CD4-positive, alpha-beta T cell (primary cell): ENCODE results near the gene LMNB1. TPM values are rescaled to one million over a fixed set of nuclear protein-coding genes. Genes with fewer than 3 reads are reported as not detected.

Experiments
- ATAC-seq: fragments of 200-7000 bp; cut with Tn5 transposase; one replicate; pipeline ENCODE4 v1.10.0; 2022; ENCODE audit warnings: mild to moderate bottlenecking; ENCODE audit not compliant: poor library complexity
- CTCF ChIA-PET: fragments of 350-600 bp; sonication (Branson Sonifier 250); formaldehyde crosslinking; loops from one replicate; lab custom pipeline; 2021; ENCODE audit warnings: antibody characterized with exemption, inconsistent platforms; lab: Charles Lee
- POLR2A ChIA-PET: fragments of 350-600 bp; sonication (Branson Sonifier 250); formaldehyde crosslinking; loops from one replicate; lab custom pipeline; 2021; ENCODE audit warnings: antibody characterized with exemption, inconsistent platforms; lab: Charles Lee
- DNase-seq, 14 experiments: peaks; one replicate each; pipeline ENCODE4 v3.0.0-alpha.2; 2013 to 2020; ENCODE audit warnings: mixed read lengths in 2 of 14
- H3K27ac ChIP-seq, 2 donors: one replicate each; pipeline versions ENCODE4 v1.5.1 to v1.7.0; 2013; ENCODE audit warnings: low read length in 2 of 2, low read depth in 1 of 2, mild to moderate bottlenecking in 1 of 2
- H3K27me3 ChIP-seq, 2 experiments: 1 replicate in 1 of 2; 2 replicates in 1 of 2; pipeline versions ENCODE4 v1.6.1 to v1.7.0; 2013; ENCODE audit warnings: low read length in 2 of 2, control low read depth in 1 of 2, mild to moderate bottlenecking in 1 of 2, moderate library complexity in 1 of 2; ENCODE audit not compliant: insufficient read depth in 2 of 2, control insufficient read depth in 1 of 2
- H3K36me3 ChIP-seq: one replicate; pipeline ENCODE4 v1.6.1; 2013; ENCODE audit warnings: low read length, control low read depth; ENCODE audit not compliant: insufficient read depth
- H3K4me1 ChIP-seq: one replicate; pipeline ENCODE4 v1.6.1; 2013; ENCODE audit warnings: low read length, control low read depth; ENCODE audit not compliant: insufficient read depth
- H3K4me3 ChIP-seq: one replicate; pipeline ENCODE4 v1.5.1; 2013; ENCODE audit warnings: mild to moderate bottlenecking, low read length, moderate library complexity
- H3K9me3 ChIP-seq, 2 experiments: 1 replicate in 1 of 2; 2 replicates in 1 of 2; pipeline versions ENCODE4 v1.6.1 to v1.7.0; 2013; ENCODE audit warnings: low read length in 2 of 2, mild to moderate bottlenecking in 2 of 2, control low read depth in 1 of 2, moderate library complexity in 1 of 2; ENCODE audit not compliant: control insufficient read depth in 1 of 2, insufficient read depth in 1 of 2
- H3K27ac Mint-ChIP-seq: one replicate; pipeline ENCODE4 v1.8.0; 2020; ENCODE audit warnings: mixed read lengths
- H3K27me3 Mint-ChIP-seq: one replicate; pipeline ENCODE4 v1.8.0; 2021; ENCODE audit warnings: mixed read lengths
- H3K36me3 Mint-ChIP-seq: one replicate; pipeline ENCODE4 v1.8.0; 2021; ENCODE audit warnings: low read depth, mixed read lengths
- H3K4me1 Mint-ChIP-seq: one replicate; pipeline ENCODE4 v1.8.0; 2021; ENCODE audit warnings: low read depth, mixed read lengths
- H3K4me3 Mint-ChIP-seq: one replicate; pipeline ENCODE4 v1.8.0; 2020; ENCODE audit warnings: mild to moderate bottlenecking, mixed read lengths
- H3K9me3 Mint-ChIP-seq: one replicate; pipeline ENCODE4 v1.8.0; 2020; ENCODE audit warnings: mixed read lengths
- intact Hi-C, 2 experiments: fragments of 100-400 bp; cut with DNase I in 1 of 2; cut with micrococcal nuclease in 1 of 2; formaldehyde crosslinking; loops; one replicate each; pipeline versions ENCODE4 v1.15.1 to v1.9.0; 2023 to 2025; cut with DNase I, micrococcal nuclease
- total RNA-seq, 174 experiments: library from RNA in 2 of 174; stranded (reverse) in 2 of 174; gene quantifications; one replicate each; pipeline ENCODE4 v1.2.3 and lab custom pipeline; 2021 to 2026
- TF ChIP-seq, protein P1 (sequence below): fragments of 200-600 bp; IDR thresholded peaks from one replicate; pipeline ENCODE4 v1.8.0; 2022; ENCODE audit warnings: antibody characterized with exemption, mild to moderate bottlenecking

LMNB1 gene
- total RNA-seq, 2 experiments from 2014 or later: 30.6 to 31.1 TPM

DNA sequence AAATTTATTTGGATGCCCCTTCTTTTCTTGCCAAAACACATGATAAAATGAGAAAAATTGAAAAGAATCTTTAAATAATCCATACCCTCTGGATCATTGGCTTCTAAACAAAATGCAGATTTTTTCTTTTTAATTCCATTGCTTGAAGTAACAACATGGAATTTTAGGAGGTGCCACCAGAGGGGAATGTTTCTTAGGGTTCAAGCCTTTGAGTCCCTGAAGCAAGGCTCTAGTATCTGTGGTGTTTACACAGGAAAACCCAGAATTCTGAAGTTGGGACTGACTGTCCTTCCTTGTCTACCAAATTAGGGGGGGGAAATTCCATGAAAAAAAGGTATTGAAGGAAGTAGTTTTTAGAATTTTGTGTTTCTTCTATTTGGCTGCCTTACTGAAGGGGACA, 69.4 kb downstream of the LMNB1 start:
- peak overlapping the region; percentile 90 for H3K27ac Mint-ChIP-seq
- H3K4me1 Mint-ChIP-seq: peaks cover 37% of the 10 kb centered on the region

DNA sequence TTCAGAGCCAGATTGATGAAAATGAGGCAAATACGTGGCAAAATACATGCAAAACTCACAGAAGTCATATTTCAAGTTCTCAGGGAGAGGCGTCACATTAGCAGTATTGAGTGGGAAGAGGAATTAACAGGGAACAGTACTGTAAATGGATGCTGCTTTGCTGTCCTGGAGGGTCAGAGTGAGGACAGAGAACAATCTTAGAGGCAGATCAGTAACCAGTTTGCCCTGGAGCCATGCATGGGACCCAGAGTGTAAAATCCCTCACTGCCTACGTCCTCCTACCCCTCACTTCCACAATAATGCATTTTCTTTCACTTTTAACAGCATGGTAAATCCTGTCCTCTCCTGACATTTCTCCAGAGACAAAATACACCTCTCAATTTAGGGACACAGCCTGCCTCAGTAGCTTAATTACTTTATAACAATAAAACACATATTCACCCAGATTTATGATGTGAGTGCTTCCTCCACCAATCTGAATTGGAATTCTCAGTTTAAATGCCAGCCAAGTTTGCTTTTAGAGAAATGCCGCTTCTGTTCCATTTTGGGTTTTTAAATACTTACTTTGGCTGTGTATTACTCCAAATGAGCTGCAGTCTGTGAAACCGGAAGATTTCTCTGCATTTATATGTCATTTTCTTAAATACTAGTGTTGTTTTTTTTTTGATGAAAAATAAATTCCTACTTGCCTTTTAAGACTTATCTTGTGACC, 70.0 kb downstream of the LMNB1 start:
- ATAC-seq: no peak
- ChIA-PET POLR2A (no interaction called here), CTCF (no interaction called here)
- DNase-seq: no peak
- H3K36me3 Mint-ChIP-seq: no peaks in the 10 kb centered on the region
- no peaks in the 10 kb centered on the region for H3K27me3 Mint-ChIP-seq
- H3K4me3 Mint-ChIP-seq: no peak overlapping the region
- Histone ChIP-seq H3K4me3 (no peak overlapping the region), H3K27me3 (no peaks in the 10 kb centered on the region), H3K36me3 (no peaks in the 10 kb centered on the region), H3K9me3 (no peaks in the 10 kb centered on the region), H3K4me1 (peaks cover 19% of the 10 kb centered on the region), H3K27ac (peak overlapping the region in 1 of 2 donors; percentile 24)
- TF ChIP-seq, protein P1, sequence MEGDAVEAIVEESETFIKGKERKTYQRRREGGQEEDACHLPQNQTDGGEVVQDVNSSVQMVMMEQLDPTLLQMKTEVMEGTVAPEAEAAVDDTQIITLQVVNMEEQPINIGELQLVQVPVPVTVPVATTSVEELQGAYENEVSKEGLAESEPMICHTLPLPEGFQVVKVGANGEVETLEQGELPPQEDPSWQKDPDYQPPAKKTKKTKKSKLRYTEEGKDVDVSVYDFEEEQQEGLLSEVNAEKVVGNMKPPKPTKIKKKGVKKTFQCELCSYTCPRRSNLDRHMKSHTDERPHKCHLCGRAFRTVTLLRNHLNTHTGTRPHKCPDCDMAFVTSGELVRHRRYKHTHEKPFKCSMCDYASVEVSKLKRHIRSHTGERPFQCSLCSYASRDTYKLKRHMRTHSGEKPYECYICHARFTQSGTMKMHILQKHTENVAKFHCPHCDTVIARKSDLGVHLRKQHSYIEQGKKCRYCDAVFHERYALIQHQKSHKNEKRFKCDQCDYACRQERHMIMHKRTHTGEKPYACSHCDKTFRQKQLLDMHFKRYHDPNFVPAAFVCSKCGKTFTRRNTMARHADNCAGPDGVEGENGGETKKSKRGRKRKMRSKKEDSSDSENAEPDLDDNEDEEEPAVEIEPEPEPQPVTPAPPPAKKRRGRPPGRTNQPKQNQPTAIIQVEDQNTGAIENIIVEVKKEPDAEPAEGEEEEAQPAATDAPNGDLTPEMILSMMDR: no peak
- no peaks in the 10 kb centered on the region for H3K9me3 Mint-ChIP-seq
- intact Hi-C loops: no loop called here
- peak overlapping the region; percentile 90 for H3K27ac Mint-ChIP-seq
- H3K4me1 Mint-ChIP-seq: peaks cover 42% of the 10 kb centered on the region

More for the DNA sequence above, 69.4 kb downstream of the LMNB1 start:
- no peaks in the 10 kb centered on the region for H3K36me3 Mint-ChIP-seq
- Histone ChIP-seq H3K4me3 (no peak overlapping the region), H3K36me3 (no peaks in the 10 kb centered on the region), H3K27me3 (no peaks in the 10 kb centered on the region), H3K4me1 (peaks cover 13% of the 10 kb centered on the region), H3K9me3 (no peaks in the 10 kb centered on the region), H3K27ac (peak overlapping the region in 1 of 2 donors; percentile 24)
- TF ChIP-seq, protein P1: no peak
- H3K4me3 Mint-ChIP-seq: no peak overlapping the region
- DNase-seq: no peak
- ATAC-seq: no peak
- H3K27me3 Mint-ChIP-seq: no peaks in the 10 kb centered on the region
- no peaks in the 10 kb centered on the region for H3K9me3 Mint-ChIP-seq
- ChIA-PET CTCF (no interaction called here), POLR2A (interaction anchor here (1.0 to 1.6 kb wide), 9 partner anchors 8 to 383 kb away, joined by 3 to 18 read pairs (median 7); partner anchors contain the start of genes LMNB1 and MARCHF3)
- intact Hi-C loops: no loop called here

DNA sequence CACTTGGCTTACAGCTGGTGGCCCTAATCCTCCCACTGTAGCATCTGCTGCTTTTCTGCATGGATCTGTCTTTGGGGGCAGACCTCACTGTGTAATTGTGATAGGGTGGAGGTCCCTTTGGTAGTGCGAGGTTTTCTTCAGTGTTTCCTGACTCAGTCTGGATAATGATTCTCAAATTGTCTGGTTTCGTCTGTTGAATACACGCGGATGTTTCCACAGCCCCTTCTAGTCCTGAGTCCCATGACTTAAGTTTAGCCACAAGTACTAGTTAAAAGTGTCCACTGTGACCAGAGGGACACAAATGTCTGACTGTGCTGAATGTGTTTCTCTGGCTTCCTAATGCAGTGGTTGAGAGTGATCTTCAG, 70.5 kb downstream of the LMNB1 start:
- no peaks in the 10 kb centered on the region for H3K9me3 Mint-ChIP-seq
- Histone ChIP-seq H3K27me3 (no peaks in the 10 kb centered on the region), H3K36me3 (no peaks in the 10 kb centered on the region), H3K9me3 (no peaks in the 10 kb centered on the region), H3K4me3 (no peak overlapping the region), H3K4me1 (peaks cover 24% of the 10 kb centered on the region), H3K27ac (no peak overlapping the region)
- no peak for DNase-seq
- no peak overlapping the region for H3K4me3 Mint-ChIP-seq
- ChIA-PET POLR2A (interaction anchor here (0.7 kb wide), 1 partner anchor 42 kb away, joined by 3 read pairs; no protein-coding TSS in a partner anchor), CTCF (no interaction called here)
- no peaks in the 10 kb centered on the region for H3K36me3 Mint-ChIP-seq
- ATAC-seq: no peak
- H3K27me3 Mint-ChIP-seq: no peaks in the 10 kb centered on the region
- TF ChIP-seq, protein P1: no peak
- H3K27ac Mint-ChIP-seq: peak overlapping the region; percentile 90
- intact Hi-C loops: no loop called here
- H3K4me1 Mint-ChIP-seq: peaks cover 48% of the 10 kb centered on the region
